Kidney epithelial cell (primary cell): ENCODE data around the gene TMPRSS7. TPM values are rescaled to one million over a fixed set of nuclear protein-coding genes. Genes with fewer than 3 reads are reported as not detected.

Source experiments
- DNase-seq: peaks from one replicate; pipeline ENCODE4 v3.0.0-alpha.2; 2010; ENCODE audit warnings: low read depth
- H3K27me3 ChIP-seq: 2 replicates; pipeline ENCODE4 v1.6.0; 2011; ENCODE audit warnings: low read length; ENCODE audit not compliant: control insufficient read depth, insufficient read depth
- H3K36me3 ChIP-seq: 2 replicates; pipeline ENCODE4 v1.5.1; 2011; ENCODE audit warnings: low read length; ENCODE audit not compliant: control insufficient read depth, insufficient read depth
- H3K4me3 ChIP-seq: 2 replicates; pipeline ENCODE4 v1.5.1; 2011; ENCODE audit warnings: low read depth, mild to moderate bottlenecking, control low read depth, low read length
- CTCF ChIP-seq: IDR thresholded peaks from 2 replicates; pipeline ENCODE4 v1.5.1; 2011; ENCODE audit warnings: mild to moderate bottlenecking, moderate library complexity, low read length, control low read depth, inconsistent platforms; ENCODE audit not compliant: insufficient read depth, poor library complexity, severe bottlenecking
- total RNA-seq: library from RNA; depleted of rRNA; stranded (reverse); fragments of >200 nt; gene quantifications from 2 replicates; pipeline ENCODE4 v1.2.3, GENCODE V29; 2015

Gene TMPRSS7
- total RNA-seq, 1 donor from 2014 or later, result not detected

DNA sequence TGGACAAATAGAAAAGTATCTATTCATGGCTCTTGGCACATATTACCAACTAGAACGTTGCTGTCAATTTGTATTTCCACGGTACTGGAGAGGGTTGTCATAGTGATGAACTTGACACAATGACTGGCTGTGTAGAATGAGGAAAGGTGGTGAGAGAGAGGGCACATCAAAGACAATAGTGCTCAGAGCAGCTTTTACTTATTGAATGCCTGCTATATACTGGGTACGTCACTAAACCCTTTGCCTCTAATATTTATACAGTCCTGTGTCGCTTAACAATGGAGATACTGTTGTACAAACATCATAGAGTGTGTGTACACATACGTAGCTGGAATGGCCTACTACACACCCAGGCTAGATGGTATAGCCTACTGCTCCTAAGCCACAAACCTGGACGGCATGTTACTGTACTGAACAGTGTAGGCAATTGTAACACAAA lies 8.3 kb downstream of the TMPRSS7 start:
- no peak for DNase-seq
- no peaks in the 10 kb centered on the region for H3K27me3 ChIP-seq
- H3K36me3 ChIP-seq, result no peaks in the 10 kb centered on the region
- no peak for TF ChIP-seq CTCF
- no peak overlapping the region for H3K4me3 ChIP-seq

- peak; percentile 28 for DNase-seq
- Histone ChIP-seq H3K27me3 (no peaks in the 10 kb centered on the region), H3K36me3 (no peaks in the 10 kb centered on the region), H3K4me3 (no peak overlapping the region)
- TF ChIP-seq CTCF, result peak; percentile 93
Measured at GRCh38 chr3:112043621-112044201, 9.2 kb downstream of the TMPRSS7 start.

- no peak for DNase-seq
- no peak overlapping the region for H3K4me3 ChIP-seq
- no peaks in the 10 kb centered on the region for H3K36me3 ChIP-seq
- H3K27me3 ChIP-seq, result no peaks in the 10 kb centered on the region
- no peak for TF ChIP-seq CTCF
Measured at GRCh38 chr3:112046599-112046998, 12.1 kb downstream of the TMPRSS7 start.

DNA sequence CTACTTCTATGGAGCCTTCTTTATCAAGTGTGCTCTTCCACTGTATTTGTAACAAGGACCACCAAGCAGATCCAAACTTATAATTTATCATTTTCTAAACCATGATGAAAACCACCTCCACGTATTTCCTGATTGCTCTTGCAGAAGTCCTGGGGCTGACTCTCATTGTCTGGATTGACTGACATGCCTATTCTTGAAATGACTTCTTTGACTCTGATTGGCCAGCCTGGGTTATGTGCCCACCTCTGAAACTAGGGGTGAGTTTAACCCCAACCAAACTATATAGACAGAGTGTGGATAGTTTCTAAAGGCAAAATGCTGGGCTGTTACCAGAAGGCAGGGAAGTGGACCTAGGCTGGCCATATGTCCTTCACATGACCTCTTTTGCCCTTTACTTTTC lies 12.7 kb downstream of the TMPRSS7 start:
- no peaks in the 10 kb centered on the region for H3K36me3 ChIP-seq
- H3K4me3 ChIP-seq, result no peak overlapping the region
- no peak for DNase-seq
- no peaks in the 10 kb centered on the region for H3K27me3 ChIP-seq
- no peak for TF ChIP-seq CTCF

DNA sequence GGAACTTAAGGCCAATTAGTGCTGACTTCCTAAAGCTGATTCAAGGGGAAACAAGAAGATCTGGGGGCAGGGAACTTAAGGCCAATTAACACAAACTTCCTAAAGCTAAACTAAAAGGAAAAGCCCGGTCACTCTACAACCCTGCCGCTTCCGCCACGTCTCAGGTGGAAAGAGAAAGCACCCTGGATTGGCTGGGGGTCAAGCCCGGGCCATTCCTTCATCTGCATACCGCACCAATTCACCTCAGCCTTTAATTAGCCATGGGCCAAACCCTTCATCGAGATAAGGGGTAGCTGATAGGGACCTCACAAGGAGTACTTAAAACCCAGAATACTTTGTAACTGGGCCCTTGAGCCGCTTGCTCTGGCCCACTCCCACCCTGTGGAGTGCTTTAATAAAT lies 14.4 kb downstream of the TMPRSS7 start:
- H3K27me3 ChIP-seq, result no peaks in the 10 kb centered on the region
- H3K4me3 ChIP-seq, result no peak overlapping the region
- no peak for DNase-seq
- no peaks in the 10 kb centered on the region for H3K36me3 ChIP-seq
- TF ChIP-seq CTCF, result no peak

DNA sequence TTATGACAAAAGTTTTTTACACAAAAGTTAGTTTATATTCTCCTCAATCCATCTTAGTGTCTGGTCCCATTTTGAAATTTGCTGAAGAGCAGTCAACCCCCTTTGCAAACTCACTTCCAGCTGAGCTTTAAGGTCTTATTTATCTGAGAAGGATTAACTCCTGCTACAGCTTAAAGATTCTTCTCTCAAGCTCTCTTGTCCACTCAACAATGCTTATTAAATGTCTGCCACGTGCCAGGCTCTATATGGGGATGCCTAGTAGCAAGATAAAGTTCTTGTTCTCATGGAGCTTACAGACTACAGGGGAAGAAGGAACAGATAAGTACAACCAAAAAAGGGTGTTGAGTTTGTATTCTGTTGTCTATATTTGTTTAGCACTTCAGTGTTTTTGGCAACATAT lies 18.7 kb downstream of the TMPRSS7 start:
- H3K36me3 ChIP-seq, result no peaks in the 10 kb centered on the region
- no peak for TF ChIP-seq CTCF
- H3K4me3 ChIP-seq, result no peak overlapping the region
- H3K27me3 ChIP-seq, result no peaks in the 10 kb centered on the region
- DNase-seq, result no peak
